ENCODE results near the gene GPR171.
A peak's percentile ranks its signal among the peaks of the same experiment; 100 is the strongest.
"Not testable (repeated sequence)": the region's sequence is repeated elsewhere in the genome, so short reads cannot be mapped to it uniquely, and the experiment has no call there.

Gene GPR171

DNA sequence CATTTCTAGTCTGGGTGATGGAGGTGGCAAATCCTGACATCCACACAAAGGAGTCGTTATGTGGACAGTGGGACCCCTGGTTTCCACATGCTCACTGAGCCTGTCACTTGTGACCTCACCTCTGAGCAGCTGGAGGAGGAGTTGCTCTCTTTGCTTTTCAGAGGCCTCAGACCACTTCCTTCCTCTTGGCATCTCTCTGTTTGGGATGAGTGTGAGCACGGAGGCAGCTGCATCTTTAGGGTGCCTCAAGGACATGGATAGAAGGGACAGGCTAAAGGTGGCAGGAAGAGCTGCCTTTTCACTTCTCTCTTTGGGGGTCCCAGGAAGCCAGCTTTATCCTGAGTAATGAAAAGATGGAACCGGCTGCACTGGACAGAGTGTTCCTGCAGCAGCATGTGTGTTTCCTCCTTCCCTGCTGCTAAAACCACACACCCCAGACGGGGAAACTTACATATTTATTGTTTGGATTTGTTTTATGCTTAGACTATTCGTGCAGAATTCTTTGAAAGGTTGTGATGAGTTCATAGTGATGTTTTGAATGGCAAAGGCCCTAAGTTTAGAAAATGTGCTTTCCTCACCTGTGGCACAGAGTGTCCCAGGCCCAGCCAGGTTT is 31.8 kb downstream of the GPR171 start:
- DNase-seq: no peak

DNA sequence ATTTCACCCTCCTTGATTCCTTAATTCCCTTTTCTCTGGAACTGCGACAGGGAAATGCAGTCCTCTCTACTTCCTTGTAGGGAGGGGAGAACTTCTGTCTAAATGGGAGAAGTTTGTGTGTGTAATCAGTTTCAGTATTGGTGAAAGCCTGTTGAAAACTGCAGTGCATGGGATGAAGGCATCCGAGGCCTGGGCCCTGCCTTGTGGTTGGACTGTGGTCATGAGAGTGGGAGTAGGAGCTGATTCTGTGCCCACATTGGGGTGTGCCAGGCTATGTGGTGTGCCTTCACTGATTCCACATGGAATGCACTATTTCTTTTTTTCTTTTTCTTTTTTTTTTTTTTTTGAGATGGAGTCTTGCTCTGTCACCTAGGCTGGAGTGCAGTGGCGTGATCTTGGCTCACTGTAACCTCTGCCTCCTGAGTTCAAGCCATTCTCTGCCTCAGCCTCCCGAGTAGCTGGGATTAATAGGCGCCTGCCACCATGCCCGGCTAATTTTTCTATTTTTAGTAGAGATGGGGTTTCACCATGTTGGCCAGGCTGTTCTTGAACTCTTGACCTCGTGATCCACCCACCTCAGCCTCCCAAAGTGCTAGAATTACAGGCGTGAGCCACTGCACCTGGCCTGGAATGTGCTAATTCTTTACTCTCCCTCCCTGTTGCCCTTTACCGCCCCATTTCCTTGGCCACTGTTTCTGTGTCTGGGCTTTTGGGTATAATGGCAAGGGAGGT is 32.9 kb downstream of the GPR171 start:
- not testable (repeated sequence) for DNase-seq

DNA sequence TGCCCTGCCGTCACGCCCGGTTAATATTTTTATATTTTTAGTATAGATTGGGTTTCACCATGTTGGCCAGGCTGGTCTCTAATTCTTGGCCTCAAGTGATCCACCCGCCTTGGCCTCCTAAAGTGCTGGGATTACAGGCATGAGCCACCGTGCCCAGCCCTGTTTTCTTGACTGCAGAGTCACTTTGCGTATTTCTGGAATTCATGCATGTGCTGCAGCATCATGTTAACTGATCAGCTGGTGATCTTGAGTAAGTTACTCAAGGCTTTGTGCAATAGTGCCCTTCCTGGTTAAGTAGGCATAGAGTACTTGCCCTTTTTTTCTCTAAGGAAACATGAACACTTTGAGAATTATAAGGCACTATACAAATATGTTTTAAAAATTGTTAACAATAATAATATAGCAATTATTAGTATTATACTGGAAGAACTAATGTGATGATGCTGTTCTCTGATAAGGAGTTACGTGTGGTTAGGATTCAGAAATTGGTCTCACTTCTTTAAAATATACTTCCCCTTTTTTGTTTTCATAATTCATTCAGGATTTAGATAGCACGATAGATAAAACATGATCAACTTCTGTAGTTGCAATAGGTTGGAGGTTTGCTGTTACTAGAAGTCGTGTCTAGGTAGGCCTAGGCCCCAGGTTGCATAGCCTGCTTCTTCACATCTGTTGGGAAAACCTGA is 33.6 kb downstream of the GPR171 start:
- no peak for DNase-seq

DNA sequence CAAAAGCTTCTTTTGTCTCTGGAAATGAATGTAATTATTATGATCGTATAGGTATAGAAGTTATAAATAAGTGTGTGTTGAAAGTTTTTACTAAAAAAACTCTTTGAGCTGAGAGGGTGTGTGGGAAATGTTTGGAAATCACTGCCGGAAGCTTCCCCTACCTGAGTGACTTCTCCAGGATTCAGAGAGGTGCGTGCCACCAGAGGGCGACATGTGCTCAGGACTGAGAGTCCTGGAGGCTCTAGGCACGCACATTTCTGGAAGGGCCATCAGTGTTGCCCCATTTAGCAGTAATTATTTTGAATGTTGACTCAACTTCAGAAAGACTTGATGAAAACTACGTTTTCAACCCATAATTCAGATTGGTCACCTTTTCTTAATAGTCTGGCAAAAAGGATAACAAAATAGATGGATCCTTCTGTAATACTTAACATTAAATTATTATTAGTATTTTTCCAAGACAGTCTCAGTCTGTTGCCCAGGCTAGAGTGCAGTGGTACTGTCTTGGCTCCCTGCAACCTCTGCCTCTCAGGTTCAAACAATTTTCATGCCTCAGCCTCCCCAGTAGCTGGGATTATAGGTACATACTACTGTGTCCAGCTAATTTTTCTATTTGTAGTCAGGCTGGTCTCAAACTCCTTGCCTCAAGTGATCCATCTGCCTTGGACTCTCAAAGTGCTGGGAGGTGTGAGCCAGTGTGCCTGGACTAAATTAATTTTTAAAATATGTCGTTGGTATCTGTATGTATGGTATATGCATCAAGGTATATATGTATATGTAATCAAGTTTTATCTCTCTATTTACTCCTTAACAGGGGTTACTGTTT is 34.5 kb downstream of the GPR171 start:
- DNase-seq: peak; percentile 73

- no peak for DNase-seq
Measured at GRCh38 chr3:151166161-151166560, 36.9 kb downstream of the GPR171 start.

- no peak for DNase-seq
Measured at GRCh38 chr3:151165226-151165625, 37.8 kb downstream of the GPR171 start.

- DNase-seq: no peak
Measured at GRCh38 chr3:151159806-151160205, 43.2 kb downstream of the GPR171 start.

DNA sequence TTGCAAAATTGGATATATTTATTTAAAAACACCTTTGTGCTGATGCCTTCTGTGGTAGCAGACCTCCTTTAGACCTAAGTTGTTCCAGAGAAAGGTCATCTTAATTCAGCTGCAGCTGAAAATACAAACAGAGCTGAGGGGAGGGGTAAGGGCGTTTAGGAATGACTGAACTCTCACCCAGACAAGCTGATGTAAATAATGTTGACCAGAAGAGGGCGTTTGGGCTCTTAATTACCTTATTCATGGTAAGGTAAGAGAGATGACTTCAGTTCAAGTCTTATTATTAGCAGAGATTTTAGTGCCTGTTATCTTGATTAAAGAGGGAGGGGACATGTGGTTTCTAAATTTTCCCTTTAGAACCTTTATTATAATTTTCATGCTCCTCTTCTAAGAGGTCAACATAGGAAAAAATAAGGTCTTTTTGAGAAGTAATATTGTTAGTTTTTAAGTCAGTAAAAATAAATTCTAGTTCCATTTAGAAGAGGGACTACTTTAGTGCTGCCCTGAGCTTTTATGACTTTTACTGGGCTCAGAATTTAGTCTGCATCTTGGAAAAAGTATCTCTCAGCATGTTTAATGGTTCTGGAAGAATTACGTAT is 46.3 kb downstream of the GPR171 start:
- DNase-seq: peak; percentile 73

DNA sequence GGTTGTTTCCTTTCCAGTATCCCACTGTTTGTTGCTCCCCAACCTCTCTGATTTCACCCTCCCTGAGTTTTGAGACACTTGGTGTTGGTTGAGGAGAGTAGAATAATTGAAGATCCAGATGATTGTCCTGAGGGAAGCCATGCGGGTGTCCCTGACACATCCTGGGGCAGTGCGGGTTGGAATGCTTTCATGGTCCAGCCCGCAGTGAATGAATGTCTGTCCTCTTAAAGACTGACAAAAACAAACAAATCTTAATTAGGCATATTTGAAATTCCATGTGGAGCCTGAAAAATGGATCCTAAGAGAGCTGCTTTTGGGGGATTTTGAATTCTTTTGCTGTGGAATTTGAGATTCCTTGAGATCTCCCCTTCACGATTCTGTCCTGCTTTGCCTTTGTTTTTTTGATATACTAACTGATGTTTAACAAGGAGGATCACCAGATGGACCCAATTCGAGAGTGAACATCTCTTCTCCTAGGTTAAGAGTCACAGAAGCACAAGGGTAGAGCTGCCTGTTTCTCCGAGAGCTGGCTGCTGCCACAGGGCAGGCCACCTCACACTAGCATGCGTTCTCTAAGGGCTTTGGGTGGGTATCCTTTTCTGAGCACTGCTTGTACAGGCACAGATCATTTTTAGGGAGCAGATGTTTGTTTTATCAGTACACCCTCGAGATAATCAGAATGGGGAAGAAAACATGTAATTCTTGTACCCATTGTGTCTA is 47.4 kb downstream of the GPR171 start:
- no peak for DNase-seq

GRCh38 chr3:151154566-151154965 is 48.5 kb downstream of the GPR171 start:
- DNase-seq: no peak

DNA sequence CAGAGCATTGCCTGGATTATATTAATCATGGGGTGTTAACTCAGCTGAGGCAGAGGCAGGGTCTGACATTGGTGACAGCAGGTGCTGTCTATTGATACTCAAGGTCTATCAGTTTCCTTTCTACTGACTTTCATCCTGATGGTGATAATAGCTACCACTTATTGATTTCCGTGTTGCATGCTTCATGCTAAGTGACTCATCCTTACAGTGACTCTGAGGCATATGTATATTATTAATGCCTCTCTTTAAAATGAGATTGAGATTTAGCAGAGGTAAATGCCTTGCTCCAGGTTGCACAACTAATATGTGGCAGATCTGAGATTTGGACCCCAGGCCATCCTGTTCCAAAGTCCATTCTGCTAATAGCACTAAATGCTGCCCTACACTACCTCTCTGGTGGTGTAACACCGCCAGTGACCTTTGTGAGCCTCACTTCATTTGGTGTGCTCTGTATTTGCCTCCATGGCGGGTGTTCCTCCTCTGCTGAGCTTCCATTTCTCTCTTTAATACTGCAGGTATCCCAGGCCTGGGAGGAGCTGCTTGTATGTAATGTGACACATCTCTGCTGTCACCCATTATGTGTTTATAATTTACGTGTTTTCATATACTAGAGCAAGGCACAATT is 50.4 kb downstream of the GPR171 start:
- no peak for DNase-seq

All from NCI-H1436 (cell line).